Natural killer cell treated with Interleukin-12 subunit alpha and Interleukin-12 subunit beta and Interleukin-15 and Interleukin-18, amount 100 ng/mL, for 72 hours (primary cell): ENCODE measurements around the gene MRPS14. TPM values are rescaled to one million over a fixed set of nuclear protein-coding genes. Genes with fewer than 3 reads are reported as not detected.

Source experiments
- ATAC-seq, 2 donors: fragments of 150-1000 bp; cut with Tn5 transposase in 1 of 2; sonication (Bioruptor Pico), chemical (Tn5 transposase) in 1 of 2; 2 replicates each; pipeline ENCODE4 v1.10.0; 2021
- DNase-seq: peaks from one replicate; pipeline ENCODE4 v3.0.0; 2022; ENCODE audit warnings: low spot score
- H3K27ac Mint-ChIP-seq, 2 donors: 1 replicate in 1 of 2; 2 replicates in 1 of 2; pipeline ENCODE4 v1.8.0; 2022; ENCODE audit warnings: mixed read lengths in 2 of 2, mild to moderate bottlenecking in 1 of 2, moderate library complexity in 1 of 2
- H3K27me3 Mint-ChIP-seq, 2 donors: 1 replicate in 1 of 2; 2 replicates in 1 of 2; pipeline ENCODE4 v1.8.0; 2022; ENCODE audit warnings: mixed read lengths in 2 of 2
- H3K36me3 Mint-ChIP-seq: one replicate; pipeline ENCODE4 v1.8.0; 2022; ENCODE audit warnings: mixed read lengths
- H3K4me1 Mint-ChIP-seq, 2 donors: 1 replicate in 1 of 2; 2 replicates in 1 of 2; pipeline ENCODE4 v1.8.0; 2022; ENCODE audit warnings: low read depth in 2 of 2, mixed read lengths in 2 of 2, mild to moderate bottlenecking in 1 of 2
- H3K4me3 Mint-ChIP-seq: one replicate; pipeline ENCODE4 v1.8.0; 2022; ENCODE audit warnings: mixed read lengths
- H3K9me3 Mint-ChIP-seq: 2 replicates; pipeline ENCODE4 v1.8.0; 2022; ENCODE audit warnings: mixed read lengths
- total RNA-seq, 2 donors: library from RNA; stranded (reverse); gene quantifications; one replicate each; pipeline ENCODE4 v1.2.3, GENCODE V29; 2022

The MRPS14 gene
- total RNA-seq, 2 donors from 2014 or later, result 23.9 to 34.7 TPM

- Mint-ChIP-seq H3K36me3 (no peaks in the 10 kb centered on the region), H3K27me3 (no peaks in the 10 kb centered on the region)
- no peak for ATAC-seq
Measured at GRCh38 chr1:174965362-174966007, 57.7 kb downstream of the MRPS14 start.

GRCh38 chr1:174964972-174965361 lies 58.3 kb downstream of the MRPS14 start:
- Mint-ChIP-seq H3K27ac (peak overlapping the region; percentile 76 to 98), H3K9me3 (no peaks in the 10 kb centered on the region), H3K27me3 (no peaks in the 10 kb centered on the region), H3K4me1 (peaks cover 46 to 56% of the 10 kb centered on the region in 2 donors), H3K4me3 (peak overlapping the region; percentile 67), H3K36me3 (no peaks in the 10 kb centered on the region)
- DNase-seq (no peak), ATAC-seq (peak; percentile 4 to 6)

More at GRCh38 chr1:174965362-174966007, 57.7 kb downstream of the MRPS14 start:
- Mint-ChIP-seq H3K9me3 (no peaks in the 10 kb centered on the region), H3K4me3 (peak overlapping the region; percentile 67), H3K27ac (peak overlapping the region; percentile 76 to 98), H3K4me1 (peaks cover 50 to 61% of the 10 kb centered on the region in 2 donors)
- no peak for DNase-seq

DNA sequence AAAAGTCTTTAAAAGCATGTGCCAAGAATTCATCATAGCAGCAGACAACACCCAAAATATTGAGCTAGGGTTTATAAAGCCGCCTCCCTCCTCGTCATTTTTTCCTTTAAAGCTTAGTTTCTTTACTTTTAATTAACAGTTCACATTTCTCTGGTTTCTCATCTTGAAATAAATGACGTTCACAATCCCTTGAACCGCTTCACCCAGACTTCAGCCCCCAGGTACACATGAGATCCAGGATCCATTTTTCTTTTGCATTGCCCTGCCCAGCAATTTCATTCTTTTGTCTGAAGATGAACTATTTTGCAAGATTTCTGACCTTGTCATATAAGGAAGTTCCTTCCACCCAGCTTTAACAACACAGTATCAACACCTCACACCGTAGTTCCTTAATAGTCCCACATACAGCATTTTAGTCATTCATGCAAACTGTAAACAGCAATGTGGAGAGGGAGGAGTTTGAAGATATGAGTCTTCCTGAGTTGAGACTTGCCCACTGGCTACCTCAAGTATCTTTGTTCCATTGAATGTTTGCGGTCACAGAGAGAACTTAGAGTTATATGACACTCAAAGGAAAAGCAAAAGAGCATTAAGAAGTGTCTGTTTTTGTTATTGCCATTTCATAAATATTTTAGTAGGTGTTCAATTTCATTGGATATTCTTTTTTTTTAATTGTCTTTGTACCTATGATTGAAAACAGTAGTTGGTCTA lies 58.8 kb downstream of the MRPS14 start:
- Mint-ChIP-seq H3K27ac (peak overlapping the region; percentile 76 to 98), H3K4me1 (peaks cover 40 to 51% of the 10 kb centered on the region in 2 donors)

DNA sequence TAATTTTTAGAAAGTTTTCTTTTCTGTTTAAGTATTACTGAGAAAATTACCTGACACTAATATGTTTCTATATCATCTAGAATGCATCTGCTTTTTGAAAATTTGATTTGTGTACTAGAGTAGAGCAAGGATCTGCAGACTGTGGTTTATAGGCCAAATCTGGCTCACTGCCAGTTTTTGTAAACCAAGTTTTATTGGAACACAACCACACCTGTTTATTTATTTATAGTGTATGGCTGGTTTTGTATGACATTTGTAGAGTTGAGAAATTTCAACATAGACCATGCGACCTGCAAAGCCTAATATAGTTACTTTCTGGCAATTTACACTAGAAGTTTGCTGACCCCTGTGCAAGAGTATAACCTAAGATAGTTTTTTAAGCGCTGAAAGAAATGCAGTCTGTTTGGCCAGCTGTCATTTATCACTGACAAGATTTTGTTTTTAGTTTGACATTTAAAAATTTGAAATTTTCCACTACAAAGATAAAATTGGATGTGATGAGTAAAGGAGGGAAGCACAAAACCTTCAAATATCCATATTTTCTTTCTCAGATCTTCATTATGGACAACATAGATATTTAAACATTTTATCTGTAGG lies 59.6 kb downstream of the MRPS14 start:
- Mint-ChIP-seq H3K4me1 (peaks cover 32 to 43% of the 10 kb centered on the region in 2 donors), H3K27ac (peak overlapping the region; percentile 76 to 98), H3K4me3 (peak overlapping the region; percentile 67), H3K27me3 (no peaks in the 10 kb centered on the region), H3K36me3 (no peaks in the 10 kb centered on the region), H3K9me3 (no peaks in the 10 kb centered on the region)
- no peak for ATAC-seq
- no peak for DNase-seq

More for the DNA sequence above, 58.8 kb downstream of the MRPS14 start:
- peak; percentile 79 to 87 for ATAC-seq
- H3K27me3 Mint-ChIP-seq, result no peaks in the 10 kb centered on the region
- H3K4me3 Mint-ChIP-seq, result peak overlapping the region; percentile 67
- no peaks in the 10 kb centered on the region for H3K9me3 Mint-ChIP-seq
- H3K36me3 Mint-ChIP-seq, result no peaks in the 10 kb centered on the region
- no peak for DNase-seq

Other genes with a start within 250 kb of the MRPS14 start
- gene CACYBP, start 23.5 kb downstream of the MRPS14 start, total RNA-seq, result 100 to 1,000 TPM; 199 to 288 TPM
- not detected for gene TNN, start 44.4 kb upstream of the MRPS14 start, total RNA-seq
- gene KIAA0040, start 169.4 kb upstream of the MRPS14 start, total RNA-seq, result 10 to 100 TPM; 11.2 to 19.3 TPM